Lower leg skin (tissue), 4 donors: Measurements from ENCODE around the gene DGKB. TPM values are rescaled to one million over a fixed set of nuclear protein-coding genes. Genes with fewer than 3 reads are reported as not detected.

Source experiments
- DNase-seq, 2 donors: peaks; one replicate each; pipeline ENCODE4 v3.0.0-alpha.2; 2019; ENCODE audit warnings: low spot score in 2 of 2
- H3K4me3 ChIP-seq: fragments of 200-600 bp; sonication (generic); 2 replicates; pipeline ENCODE4 v1.5.1; 2017; ENCODE audit warnings: mild to moderate bottlenecking, low read depth; ENCODE audit not compliant: poor library complexity, severe bottlenecking
- CTCF ChIP-seq, 3 donors: fragments of 450-650 bp; IDR thresholded peaks; one replicate each; pipeline ENCODE4 v1.5.1; 2016; ENCODE audit warnings: antibody characterized with exemption in 3 of 3, mild to moderate bottlenecking in 3 of 3, moderate library complexity in 2 of 3
- POLR2A ChIP-seq, 2 donors: fragments of 450-650 bp; IDR thresholded peaks; one replicate each; pipeline ENCODE4 v1.6.1; 2016 to 2017; ENCODE audit warnings: antibody characterized with exemption in 2 of 2, mild to moderate bottlenecking in 1 of 2, moderate library complexity in 1 of 2
- WGBS, 2 donors: methylation state at CpG; one replicate each; pipeline ENCODE4 v1.1.5; 2018; 5-methylcytosine and 5-hydroxymethylcytosine counted together
- intact Hi-C: fragments of 100-400 bp; cut with DNase I; formaldehyde crosslinking; loops from one replicate; pipeline ENCODE4 v1.15.0; 2023; ENCODE audit warnings: low total_unique reads
- total RNA-seq, 4 donors: library from RNA; depleted of rRNA; stranded (reverse); fragments of >200 nt; gene quantifications; one replicate each; pipeline ENCODE4 v1.1.0, GENCODE V29; 2016

The DGKB gene
- total RNA-seq, 4 donors from 2014 or later, result 0.05 to 0.58 TPM; not detected in 2

GRCh38 chr7:14233868-14234369, 668.6 kb downstream of the DGKB start:
- DNase-seq, result no peak
- no peak for TF ChIP-seq CTCF (IDR thresholded peaks at IDR 0.05)
- no peak for TF ChIP-seq POLR2A (IDR thresholded peaks at IDR 0.05)
- no peak overlapping the region for H3K4me3 ChIP-seq
- WGBS, 2 donors, result 61 to 69% methylated on average over 4 of the region's 4 CpGs
- intact Hi-C loops, result loop anchor here (5.0 kb wide), 1 partner anchor 1993 kb away; no protein-coding TSS in a partner anchor

DNA sequence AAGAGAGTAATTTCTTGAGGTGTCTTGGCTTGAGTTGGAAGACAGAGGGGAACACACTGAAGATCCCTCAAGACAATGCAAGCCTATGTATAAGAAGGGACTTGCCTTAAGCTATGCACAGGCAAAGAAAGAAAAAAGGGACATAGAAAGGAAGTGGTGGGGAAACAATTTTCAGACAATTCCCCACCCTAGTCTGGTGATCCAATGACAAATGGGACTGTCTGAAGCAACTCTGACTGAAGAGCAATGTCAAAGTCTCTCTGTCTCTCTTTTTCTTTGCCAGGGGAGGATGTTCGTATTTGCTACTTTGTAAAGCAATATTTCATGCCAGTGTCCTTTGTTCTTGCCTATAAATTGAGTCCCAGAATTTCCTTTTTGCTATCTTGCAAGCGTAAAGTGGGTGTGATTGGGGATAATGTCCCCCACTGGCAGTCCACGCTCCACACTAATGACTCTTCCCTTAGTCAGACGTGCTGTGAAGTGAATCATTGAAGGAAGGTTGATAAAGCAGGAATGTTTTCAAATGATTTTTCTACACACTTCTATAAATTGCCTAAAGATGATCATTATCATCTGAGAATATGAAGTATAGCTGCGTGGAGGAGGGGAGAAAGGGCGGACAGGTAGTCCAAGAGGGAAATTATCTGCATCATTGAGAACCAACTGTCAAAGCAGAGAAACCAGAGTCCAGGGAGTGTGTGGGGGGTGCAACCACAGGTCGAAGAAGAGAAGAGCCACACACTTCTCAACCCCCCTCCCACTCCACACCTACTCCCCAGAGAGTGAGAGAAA, 669.3 kb downstream of the DGKB start:
- no peak overlapping the region for H3K4me3 ChIP-seq
- intact Hi-C loops, result loop anchor here (5.0 kb wide), 1 partner anchor 1994 kb away; no protein-coding TSS in a partner anchor
- no peak for DNase-seq
- 72 to 77% methylated on average over 7 of the region's 7 CpGs for WGBS, 2 donors
- no peak for TF ChIP-seq POLR2A (IDR thresholded peaks at IDR 0.05)

DNA sequence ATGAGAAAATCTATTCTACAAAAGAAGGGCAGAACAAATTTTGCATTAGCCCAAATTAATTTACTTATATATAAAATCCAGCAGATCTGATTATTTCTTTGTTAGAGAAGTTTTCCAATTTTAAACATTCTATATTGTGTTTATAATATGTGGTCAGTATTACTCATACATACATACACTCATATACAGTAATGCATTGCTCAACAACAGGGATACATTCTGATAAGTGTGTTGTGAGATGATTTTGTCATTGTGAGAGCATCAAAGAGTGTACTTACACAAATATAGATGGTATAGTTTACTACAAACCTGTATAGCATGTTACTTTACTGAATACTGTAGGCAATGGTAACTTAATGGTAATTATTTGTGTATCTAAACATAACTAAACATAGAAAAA, 673.5 kb downstream of the DGKB start:
- TF ChIP-seq CTCF (IDR thresholded peaks at IDR 0.05), result no peak
- TF ChIP-seq POLR2A (IDR thresholded peaks at IDR 0.05), result no peak
- intact Hi-C loops, result loop anchor here (10.0 kb wide), 1 partner anchor 1624 kb away; no protein-coding TSS in a partner anchor
- no peak for DNase-seq
- no peak overlapping the region for H3K4me3 ChIP-seq

DNA sequence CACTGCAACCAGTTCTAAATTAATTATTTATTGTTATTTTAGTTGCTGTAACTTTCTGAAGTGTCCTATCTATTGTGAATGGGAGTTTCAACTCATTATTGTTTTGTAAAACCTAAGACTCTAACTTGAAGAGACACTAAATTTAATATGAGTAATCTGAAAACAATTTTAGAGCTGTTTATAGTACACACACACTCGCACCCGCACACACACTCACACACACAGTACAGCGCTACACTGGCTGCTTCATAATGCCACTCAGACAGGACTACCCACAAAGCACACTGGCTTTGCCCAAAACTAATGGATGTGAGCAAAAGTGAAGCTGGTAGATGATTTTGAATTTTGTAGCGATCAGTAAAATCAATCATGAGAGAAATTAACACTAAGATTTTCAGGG, 674.2 kb downstream of the DGKB start:
- intact Hi-C loops, result loop anchor here (10.0 kb wide), 1 partner anchor 1624 kb away; no protein-coding TSS in a partner anchor
- no peak overlapping the region for H3K4me3 ChIP-seq
- 79 to 87% methylated on average over 4 of the region's 4 CpGs for WGBS, 2 donors
- no peak for DNase-seq
- no peak for TF ChIP-seq POLR2A (IDR thresholded peaks at IDR 0.05)
- no peak for TF ChIP-seq CTCF (IDR thresholded peaks at IDR 0.05)

- no peak for DNase-seq
- intact Hi-C loops, result loop anchor here (10.0 kb wide), 1 partner anchor 1621 kb away; no protein-coding TSS in a partner anchor
- TF ChIP-seq POLR2A (IDR thresholded peaks at IDR 0.05) (no peak), CTCF (IDR thresholded peaks at IDR 0.05) (no peak)
- WGBS, 2 donors, result 91 to 94% methylated on average over 2 of the region's 2 CpGs
- H3K4me3 ChIP-seq, result no peak overlapping the region
Measured at GRCh38 chr7:14226126-14226525, 676.4 kb downstream of the DGKB start.

- no peak for TF ChIP-seq POLR2A (IDR thresholded peaks at IDR 0.05)
- no peak for TF ChIP-seq CTCF (IDR thresholded peaks at IDR 0.05)
- H3K4me3 ChIP-seq, result no peak overlapping the region
- intact Hi-C loops, result no loop called here
- DNase-seq, result no peak
Measured at GRCh38 chr7:14219125-14219524, 683.4 kb downstream of the DGKB start.
